Natural killer cell (primary cell): ENCODE results near the gene SLC39A9. TPM values are rescaled to one million over a fixed set of nuclear protein-coding genes. Genes with fewer than 3 reads are reported as not detected.

Source experiments
- ATAC-seq, 3 donors: fragments of 150-1000 bp in 2 of 3; fragments of 200-7000 bp in 1 of 3; cut with Tn5 transposase; 1 replicate in 1 of 3; 2 replicates in 2 of 3; pipeline ENCODE4 v1.10.0; 2021; ENCODE audit warnings: mild to moderate bottlenecking in 2 of 3, moderate library complexity in 2 of 3
- DNase-seq, 2 donors: peaks; one replicate each; pipeline versions ENCODE4 v3.0.0 to v3.0.0-alpha.2; 2013 to 2021; ENCODE audit warnings: mixed read lengths in 1 of 2
- H3K27ac ChIP-seq: one replicate; pipeline ENCODE4 v1.5.1; 2013; ENCODE audit warnings: mild to moderate bottlenecking, low read length
- H3K27me3 ChIP-seq: one replicate; pipeline ENCODE4 v1.6.1; 2013; ENCODE audit warnings: low read length; ENCODE audit not compliant: control insufficient read depth, insufficient read depth
- H3K36me3 ChIP-seq: one replicate; pipeline ENCODE4 v1.6.1; 2013; ENCODE audit warnings: low read length; ENCODE audit not compliant: control insufficient read depth, insufficient read depth
- H3K4me1 ChIP-seq: one replicate; pipeline ENCODE4 v1.6.1; 2013; ENCODE audit warnings: low read length; ENCODE audit not compliant: control insufficient read depth, insufficient read depth
- H3K4me3 ChIP-seq: one replicate; pipeline ENCODE4 v1.5.1; 2013; ENCODE audit warnings: low read length
- H3K9me3 ChIP-seq: one replicate; pipeline ENCODE4 v1.6.1; 2013; ENCODE audit warnings: low read length; ENCODE audit not compliant: control insufficient read depth, insufficient read depth
- H3K27ac Mint-ChIP-seq, 2 donors: one replicate each; pipeline ENCODE4 v1.8.0; 2022; ENCODE audit warnings: mild to moderate bottlenecking in 2 of 2, mixed read lengths in 2 of 2, moderate library complexity in 1 of 2
- H3K27me3 Mint-ChIP-seq, 2 donors: one replicate each; pipeline ENCODE4 v1.8.0; 2022; ENCODE audit warnings: low read depth in 2 of 2, mixed read lengths in 2 of 2
- H3K36me3 Mint-ChIP-seq: one replicate; pipeline ENCODE4 v1.8.0; 2022; ENCODE audit warnings: mixed read lengths
- H3K4me1 Mint-ChIP-seq, 2 donors: one replicate each; pipeline ENCODE4 v1.8.0; 2022; ENCODE audit warnings: mixed read lengths in 2 of 2
- H3K4me3 Mint-ChIP-seq: one replicate; pipeline ENCODE4 v1.8.0; 2022; ENCODE audit warnings: mild to moderate bottlenecking, moderate library complexity, mixed read lengths
- H3K9me3 Mint-ChIP-seq, 2 donors: one replicate each; pipeline ENCODE4 v1.8.0; 2022; ENCODE audit warnings: mixed read lengths in 2 of 2
- WGBS: methylation state at CpG from one replicate; pipeline ENCODE4 v1.1.7; 2013; ENCODE audit warnings: missing lambda C conversion rate; ENCODE audit not compliant: insufficient coverage; 5-methylcytosine and 5-hydroxymethylcytosine counted together
- intact Hi-C: fragments of 100-400 bp; cut with micrococcal nuclease; formaldehyde crosslinking; loops from one replicate; pipeline ENCODE4 v1.14.2; 2022
- total RNA-seq, 4 donors: library from RNA; stranded (reverse); fragments of 120-200 nt in 1 of 4; gene quantifications; one replicate each; pipeline versions ENCODE4 v1.2.3 to v1.2.4, GENCODE V29; 2013 to 2022
- TF ChIP-seq, protein P1 (sequence below): fragments of 200-600 bp; IDR thresholded peaks from one replicate; pipeline ENCODE4 v1.8.0; 2022; ENCODE audit warnings: antibody characterized with exemption

Gene SLC39A9
- total RNA-seq, 3 donors from 2014 or later (not counting 1 experiment from before 2014, with no cell fraction given), result 30.9 to 34.6 (median 33.0) TPM

- ATAC-seq (no peak), DNase-seq (no peak)
- H3K4me3 Mint-ChIP-seq, result no peak overlapping the region
- H3K4me3 ChIP-seq, result no peak overlapping the region
- no peak overlapping the region for H3K27ac Mint-ChIP-seq
- no peaks in the 10 kb centered on the region for H3K9me3 ChIP-seq
- TF ChIP-seq, protein P1, sequence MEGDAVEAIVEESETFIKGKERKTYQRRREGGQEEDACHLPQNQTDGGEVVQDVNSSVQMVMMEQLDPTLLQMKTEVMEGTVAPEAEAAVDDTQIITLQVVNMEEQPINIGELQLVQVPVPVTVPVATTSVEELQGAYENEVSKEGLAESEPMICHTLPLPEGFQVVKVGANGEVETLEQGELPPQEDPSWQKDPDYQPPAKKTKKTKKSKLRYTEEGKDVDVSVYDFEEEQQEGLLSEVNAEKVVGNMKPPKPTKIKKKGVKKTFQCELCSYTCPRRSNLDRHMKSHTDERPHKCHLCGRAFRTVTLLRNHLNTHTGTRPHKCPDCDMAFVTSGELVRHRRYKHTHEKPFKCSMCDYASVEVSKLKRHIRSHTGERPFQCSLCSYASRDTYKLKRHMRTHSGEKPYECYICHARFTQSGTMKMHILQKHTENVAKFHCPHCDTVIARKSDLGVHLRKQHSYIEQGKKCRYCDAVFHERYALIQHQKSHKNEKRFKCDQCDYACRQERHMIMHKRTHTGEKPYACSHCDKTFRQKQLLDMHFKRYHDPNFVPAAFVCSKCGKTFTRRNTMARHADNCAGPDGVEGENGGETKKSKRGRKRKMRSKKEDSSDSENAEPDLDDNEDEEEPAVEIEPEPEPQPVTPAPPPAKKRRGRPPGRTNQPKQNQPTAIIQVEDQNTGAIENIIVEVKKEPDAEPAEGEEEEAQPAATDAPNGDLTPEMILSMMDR, result no peak
- H3K27me3 Mint-ChIP-seq, result no peaks in the 10 kb centered on the region
- no peaks in the 10 kb centered on the region for H3K4me1 ChIP-seq
- H3K4me1 Mint-ChIP-seq, result peaks cover 5 to 10% of the 10 kb centered on the region in 2 donors
- no peaks in the 10 kb centered on the region for H3K27me3 ChIP-seq
- no peak overlapping the region for H3K27ac ChIP-seq
- H3K9me3 Mint-ChIP-seq, result no peaks in the 10 kb centered on the region
- intact Hi-C loops, result no loop called here
- no peaks in the 10 kb centered on the region for H3K36me3 ChIP-seq
- peaks cover 6% of the 10 kb centered on the region for H3K36me3 Mint-ChIP-seq
- whole genome bisulfite sequencing, result 97% methylated on average over 8 of the region's 8 CpGs
These were observed 50.7 kb downstream of the SLC39A9 start for GRCh38 chr14:69449216-69449615.

DNA sequence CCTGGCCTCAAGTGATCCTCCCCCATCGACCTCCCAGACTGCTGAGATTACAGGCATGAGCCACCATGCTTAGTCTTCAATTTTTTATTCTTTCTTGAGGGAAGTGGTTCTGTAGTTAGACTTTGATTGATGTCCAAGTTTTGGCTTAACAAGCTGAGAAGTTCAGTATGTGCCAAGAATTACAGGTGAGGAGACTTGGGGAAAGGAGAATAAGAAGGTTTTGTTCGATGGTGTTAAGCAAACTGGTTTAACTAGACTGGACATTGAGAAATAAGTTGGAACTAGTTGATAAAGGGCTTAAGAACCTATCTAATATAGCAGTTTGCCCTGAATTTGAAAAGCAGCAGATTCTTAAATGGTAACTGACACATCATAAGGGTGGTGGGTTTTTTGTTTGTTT is 53.4 kb downstream of the SLC39A9 start:
- peaks cover 5 to 8% of the 10 kb centered on the region in 2 donors for H3K4me1 Mint-ChIP-seq
- Histone ChIP-seq H3K36me3 (peaks cover 20% of the 10 kb centered on the region), H3K27ac (no peak overlapping the region), H3K27me3 (no peaks in the 10 kb centered on the region), H3K4me3 (no peak overlapping the region), H3K4me1 (no peaks in the 10 kb centered on the region), H3K9me3 (no peaks in the 10 kb centered on the region)
- DNase-seq (no peak), ATAC-seq (no peak)
- TF ChIP-seq, protein P1, result no peak
- no peak overlapping the region for H3K4me3 Mint-ChIP-seq
- whole genome bisulfite sequencing, result 97% methylated on average over 2 of the region's 2 CpGs
- H3K9me3 Mint-ChIP-seq, result no peaks in the 10 kb centered on the region
- H3K36me3 Mint-ChIP-seq, result peaks cover 16% of the 10 kb centered on the region
- intact Hi-C loops, result no loop called here
- H3K27ac Mint-ChIP-seq, result no peak overlapping the region
- no peaks in the 10 kb centered on the region for H3K27me3 Mint-ChIP-seq

GRCh38 chr14:69458350-69458749 is 59.9 kb downstream of the SLC39A9 start:
- no peak overlapping the region for H3K27ac ChIP-seq
- 99% methylated on average over 10 of the region's 11 CpGs for WGBS
- Mint-ChIP-seq H3K9me3 (no peaks in the 10 kb centered on the region), H3K27ac (peak overlapping the region in 1 of 2 donors; percentile 58), H3K36me3 (peaks cover 20% of the 10 kb centered on the region), H3K4me3 (no peak overlapping the region), H3K27me3 (no peaks in the 10 kb centered on the region), H3K4me1 (no peaks in the 10 kb centered on the region)
- H3K9me3 ChIP-seq, result no peaks in the 10 kb centered on the region
- TF ChIP-seq, protein P1, result no peak
- intact Hi-C loops, result no loop called here
- H3K4me1 ChIP-seq, result no peaks in the 10 kb centered on the region
- no peak for ATAC-seq
- DNase-seq, result no peak
- H3K4me3 ChIP-seq, result no peak overlapping the region
- no peaks in the 10 kb centered on the region for H3K27me3 ChIP-seq
- H3K36me3 ChIP-seq, result peaks cover 48% of the 10 kb centered on the region

- peaks cover 20% of the 10 kb centered on the region for H3K36me3 Mint-ChIP-seq
- ATAC-seq (no peak), DNase-seq (no peak)
- H3K4me1 ChIP-seq, result no peaks in the 10 kb centered on the region
- H3K27ac ChIP-seq, result no peak overlapping the region
- no peaks in the 10 kb centered on the region for H3K27me3 Mint-ChIP-seq
- no peak overlapping the region for H3K27ac Mint-ChIP-seq
- TF ChIP-seq, protein P1, result no peak
- no peaks in the 10 kb centered on the region for H3K9me3 Mint-ChIP-seq
- no peaks in the 10 kb centered on the region for H3K4me1 Mint-ChIP-seq
- intact Hi-C loops, result no loop called here
- H3K4me3 Mint-ChIP-seq, result no peak overlapping the region
- peaks cover 48% of the 10 kb centered on the region for H3K36me3 ChIP-seq
- WGBS, result 79% methylated on average over 1 of the region's 1 CpG
- H3K9me3 ChIP-seq, result no peaks in the 10 kb centered on the region
- no peak overlapping the region for H3K4me3 ChIP-seq
- no peaks in the 10 kb centered on the region for H3K27me3 ChIP-seq
These were observed 60.6 kb downstream of the SLC39A9 start for GRCh38 chr14:69459122-69459521.
